ENCODE data around the gene LY6G6C.

GRCh38 chr6:31750411-31751022 is 29.0 kb upstream of the LY6G6C start:
- TF ChIP-seq CTCF (conservative IDR thresholded peaks at IDR 0.05; ENCODE audit: low read depth, low read length) (no peak), EZH2phosphoT487 (IDR thresholded peaks at IDR 0.05; ENCODE audit: borderline replicate concordance, low read length) (no peak)

Measured in PC-3 (cell line).